ENCODE measurements around the gene TFEB. TPM values are rescaled to one million over a fixed set of nuclear protein-coding genes. Genes with fewer than 3 reads are reported as not detected.

TFEB gene
- total RNA-seq, 4 donors from 2014 or later, result 23.0 to 39.0 (median 34.9) TPM

- Histone ChIP-seq H3K36me3 (no peaks in the 10 kb centered on the region), H3K4me1 (peaks cover 79 to 91% of the 10 kb centered on the region in 2 donors), H3K27ac (peak overlapping the region; percentile 90 to 99 (median 97)), H3K27me3 (no peaks in the 10 kb centered on the region), H3K9me3 (no peaks in the 10 kb centered on the region), H3K4me3 (replicated peaks in 1 of 3) (no peak overlapping the region)
- DNase-seq, result peak; percentile 99
- 17 to 34% methylated on average over 8 of the region's 10 CpGs for whole genome bisulfite sequencing, 2 donors
- TF ChIP-seq POLR2A (IDR thresholded peaks at IDR 0.05), result peak in 1 of 2 donors; percentile 39
- TF ChIP-seq CTCF (IDR thresholded peaks at IDR 0.05), result peak in 2 of 6 experiments; percentile 32 to 37
- intact Hi-C loops (cut with DNase I), result no loop called here
Observed at GRCh38 chr6:41712651-41713103, 22.7 kb downstream of the TFEB start.

GRCh38 chr6:41711323-41712038, 23.9 kb downstream of the TFEB start:
- Histone ChIP-seq H3K9me3 (no peaks in the 10 kb centered on the region), H3K27me3 (no peaks in the 10 kb centered on the region), H3K4me3 (replicated peaks in 1 of 3) (no peak overlapping the region), H3K4me1 (peaks cover 77 to 91% of the 10 kb centered on the region in 2 donors), H3K36me3 (no peaks in the 10 kb centered on the region), H3K27ac (peak overlapping the region; percentile 90 to 99 (median 97))
- no peak for TF ChIP-seq CTCF (IDR thresholded peaks at IDR 0.05)
- TF ChIP-seq POLR2A (IDR thresholded peaks at IDR 0.05), result no peak
- WGBS, 2 donors, result 63 to 64% methylated on average over 8 to 9 of the region's 9 CpGs
- peak; percentile 57 to 61 for DNase-seq
- intact Hi-C loops (cut with DNase I), result no loop called here

GRCh38 chr6:41709375-41709774, 26.0 kb downstream of the TFEB start:
- TF ChIP-seq CTCF (IDR thresholded peaks at IDR 0.05), result no peak
- no peak for TF ChIP-seq POLR2A (IDR thresholded peaks at IDR 0.05)
- H3K4me3 ChIP-seq (replicated peaks in 1 of 3), result no peak overlapping the region
- no peak overlapping the region for H3K27ac ChIP-seq
- 86 to 93% methylated on average over 2 of the region's 2 CpGs for WGBS, 2 donors
- peaks cover 74 to 91% of the 10 kb centered on the region in 2 donors for H3K4me1 ChIP-seq
- intact Hi-C loops (cut with DNase I), result loop anchor here (10.0 kb wide), 1 partner anchor 65 kb away; the partner anchor contains the start of gene FRS3
- no peaks in the 10 kb centered on the region for H3K9me3 ChIP-seq
- H3K36me3 ChIP-seq, result no peaks in the 10 kb centered on the region
- DNase-seq, result no peak
- no peaks in the 10 kb centered on the region for H3K27me3 ChIP-seq

- Histone ChIP-seq H3K27ac (peak overlapping the region in 2 of 3 donors; percentile 94 to 95), H3K4me1 (peaks cover 69 to 91% of the 10 kb centered on the region in 2 donors)
- intact Hi-C loops (cut with DNase I), result loop anchor here (10.0 kb wide), 1 partner anchor 66 kb away; the partner anchor contains the start of gene FRS3
Observed at GRCh38 chr6:41708856-41709255, 26.6 kb downstream of the TFEB start.

More at GRCh38 chr6:41708856-41709255, 26.6 kb downstream of the TFEB start:
- Histone ChIP-seq H3K27me3 (no peaks in the 10 kb centered on the region), H3K9me3 (no peaks in the 10 kb centered on the region), H3K4me3 (replicated peaks in 1 of 3) (no peak overlapping the region), H3K36me3 (no peaks in the 10 kb centered on the region)
- TF ChIP-seq CTCF (IDR thresholded peaks at IDR 0.05) (no peak), POLR2A (IDR thresholded peaks at IDR 0.05) (no peak)
- 91 to 96% methylated on average over 3 of the region's 3 CpGs for WGBS, 2 donors
- DNase-seq, result no peak

Measured in thyroid gland (tissue), 4 donors.